ENCODE data around the gene FSHR.

FSHR gene

GRCh38 chr2:49154140-49154539 is at the start of gene FSHR:
TSS of gene FSHR (minus strand) at chr2:49154515. CDS start at chr2:49154417, 98 bp downstream.
- DNase-seq (ENCODE audit: low read depth): no peak
- no peak for TF ChIP-seq CTCF (conservative IDR thresholded peaks at IDR 0.05; ENCODE audit: low read length)
- no peak within 1 kb of the TSS for H3K4me3 ChIP-seq (ENCODE audit: low read length)

DNA sequence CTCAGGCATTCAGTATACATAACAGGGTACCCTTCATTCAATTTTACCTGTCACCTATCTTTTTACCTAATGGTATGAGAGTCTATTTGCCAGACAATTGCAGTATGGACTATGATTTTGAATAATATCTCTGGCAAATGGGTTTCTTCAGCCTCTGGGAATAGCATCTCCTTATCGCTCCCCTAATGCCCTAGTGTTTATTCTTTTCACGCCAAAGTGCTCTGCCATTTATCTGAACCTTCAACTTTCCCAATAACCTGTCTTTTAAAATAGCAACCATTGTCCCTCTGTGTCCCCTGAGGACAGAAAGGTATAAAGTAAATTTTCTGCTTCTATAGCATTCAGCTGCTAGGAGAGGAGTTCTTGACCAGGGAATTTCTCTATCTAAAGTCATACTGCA is 45.0 kb upstream of the FSHR start:
- no peak overlapping the region for H3K4me3 ChIP-seq (ENCODE audit: low read length)
- no peak for DNase-seq (ENCODE audit: low read depth)
- no peak for TF ChIP-seq CTCF (conservative IDR thresholded peaks at IDR 0.05; ENCODE audit: low read length)

- DNase-seq (ENCODE audit: low read depth): no peak
- no peak overlapping the region for H3K4me3 ChIP-seq (ENCODE audit: low read length)
- no peak for TF ChIP-seq CTCF (conservative IDR thresholded peaks at IDR 0.05; ENCODE audit: low read length)
Observed at GRCh38 chr2:49194701-49195100, 40.4 kb upstream of the FSHR start.

DNA sequence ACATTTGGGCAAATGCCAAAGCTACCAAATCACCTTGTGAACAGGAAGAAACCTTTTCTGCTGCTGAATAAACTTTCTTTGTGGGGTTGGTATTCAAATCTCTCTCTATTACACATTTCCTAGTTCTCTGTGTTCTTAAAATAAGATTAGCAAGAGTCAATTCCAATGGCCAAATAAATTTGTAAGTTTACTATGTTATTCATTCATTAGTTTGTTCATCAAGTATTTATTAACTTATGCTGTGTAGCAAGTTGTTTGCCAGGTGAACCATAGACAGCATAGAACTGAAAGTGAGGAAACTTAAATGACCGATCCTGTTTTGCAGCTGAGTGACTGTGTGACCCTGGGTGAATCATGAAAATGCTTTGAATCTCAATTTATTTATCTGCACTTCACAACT is 37.7 kb upstream of the FSHR start:
- no peak overlapping the region for H3K4me3 ChIP-seq (ENCODE audit: low read length)
- no peak for DNase-seq (ENCODE audit: low read depth)
- TF ChIP-seq CTCF (conservative IDR thresholded peaks at IDR 0.05; ENCODE audit: low read length): no peak

GRCh38 chr2:49189512-49190225 is 35.4 kb upstream of the FSHR start:
- H3K4me3 ChIP-seq (ENCODE audit: low read length): no peak overlapping the region
- TF ChIP-seq CTCF (conservative IDR thresholded peaks at IDR 0.05; ENCODE audit: low read length): no peak
- DNase-seq (ENCODE audit: low read depth): no peak

DNA sequence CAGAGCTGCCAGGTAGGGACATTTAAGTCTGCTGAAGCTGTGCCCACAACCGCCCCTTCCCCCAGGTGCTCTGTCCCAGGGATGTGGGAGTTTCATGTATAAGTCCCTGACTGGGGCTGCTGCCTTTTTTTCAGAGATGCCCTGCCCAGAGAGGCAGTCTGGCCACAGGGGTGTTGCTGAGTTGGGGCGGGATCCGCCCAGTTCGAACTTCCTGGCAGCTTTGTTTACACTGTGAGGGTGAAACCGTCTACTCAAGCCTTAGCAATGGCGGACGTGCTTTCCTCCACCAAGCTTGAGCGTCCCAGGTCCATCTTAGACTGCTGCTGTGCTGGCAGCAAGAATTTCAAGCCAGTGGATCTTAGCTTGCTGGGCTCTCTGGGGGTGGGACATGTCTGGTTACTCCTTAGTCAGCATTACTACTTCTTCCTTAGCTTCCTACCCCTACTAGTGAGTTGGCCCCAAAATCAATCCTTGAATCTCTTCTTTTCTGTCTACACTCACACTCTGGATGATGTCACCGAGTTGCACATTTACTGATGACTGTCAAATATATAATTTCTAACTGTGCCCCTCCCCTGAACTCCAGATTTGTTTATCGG is 31.8 kb upstream of the FSHR start:
- TF ChIP-seq CTCF (conservative IDR thresholded peaks at IDR 0.05; ENCODE audit: low read length): no peak
- no peak overlapping the region for H3K4me3 ChIP-seq (ENCODE audit: low read length)
- DNase-seq (ENCODE audit: low read depth): no peak

- H3K4me3 ChIP-seq (ENCODE audit: low read length): no peak overlapping the region
- no peak for TF ChIP-seq CTCF (conservative IDR thresholded peaks at IDR 0.05; ENCODE audit: low read length)
- no peak for DNase-seq (ENCODE audit: low read depth)
Observed at GRCh38 chr2:49178656-49179055, 24.3 kb upstream of the FSHR start.
